OCI-LY1 (cell line): ENCODE measurements around the gene LIFR.

Experiments
- H2AFZ ChIP-seq: fragments of 200-600 bp; sonication (generic), shearing (Covaris generic); 2 replicates; pipeline ENCODE4 v1.6.0; 2014; ENCODE audit warnings: antibody characterized with exemption, mild to moderate bottlenecking, low read length
- H3F3A ChIP-seq: fragments of 200-600 bp; sonication (generic), shearing (Covaris generic); 2 replicates; pipeline ENCODE4 v1.6.0; 2014; ENCODE audit warnings: mild to moderate bottlenecking, antibody characterized with exemption, low read length, moderate library complexity; ENCODE audit not compliant: insufficient read depth
- H3K27ac ChIP-seq: fragments of 200-600 bp; sonication (generic); 2 replicates; pipeline ENCODE4 v1.5.1; 2014; ENCODE audit warnings: low read length, mixed run types, mild to moderate bottlenecking, low read depth; ENCODE audit not compliant: poor library complexity, severe bottlenecking
- H3K27me3 ChIP-seq: fragments of 200-600 bp; sonication (generic); 2 replicates; pipeline ENCODE4 v1.6.0; 2014; ENCODE audit warnings: antibody characterized with exemption, mild to moderate bottlenecking, low read length, moderate library complexity; ENCODE audit not compliant: insufficient read depth
- H3K36me3 ChIP-seq: fragments of 200-600 bp; sonication (generic); 2 replicates; pipeline ENCODE4 v1.6.1; 2014; ENCODE audit warnings: mild to moderate bottlenecking, antibody characterized with exemption, low read length, moderate library complexity, mixed read lengths; ENCODE audit not compliant: insufficient read depth
- H3K4me1 ChIP-seq: fragments of 200-600 bp; sonication (generic); 2 replicates; pipeline ENCODE4 v1.5.1; 2014; ENCODE audit warnings: mild to moderate bottlenecking, low read length, moderate library complexity; ENCODE audit not compliant: insufficient read depth, severe bottlenecking
- H3K4me2 ChIP-seq: fragments of 200-600 bp; sonication (generic), shearing (Covaris generic); 2 replicates; pipeline ENCODE4 v1.6.1; 2014; ENCODE audit warnings: low read length
- H3K4me3 ChIP-seq: fragments of 200-600 bp; sonication (generic); 2 replicates; pipeline ENCODE4 v1.5.1; 2014; ENCODE audit warnings: low read length, low read depth, mild to moderate bottlenecking, mixed read lengths; ENCODE audit not compliant: poor library complexity, severe bottlenecking
- H3K79me2 ChIP-seq: fragments of 200-600 bp; shearing (Covaris generic); 2 replicates; pipeline ENCODE4 v1.6.1; 2016; ENCODE audit warnings: mixed run types, low read length, mixed read lengths; ENCODE audit not compliant: insufficient read depth
- H3K9ac ChIP-seq: fragments of 200-600 bp; sonication (generic), shearing (Covaris generic); 2 replicates; pipeline ENCODE4 v1.6.1; 2014; ENCODE audit warnings: mild to moderate bottlenecking, low read length, mixed read lengths
- H3K9me2 ChIP-seq: fragments of 200-600 bp; sonication (generic), shearing (Covaris generic); 2 replicates; pipeline ENCODE4 v1.6.1; 2014; ENCODE audit warnings: low read depth, mild to moderate bottlenecking, low read length, mixed read lengths
- H3K9me3 ChIP-seq: fragments of 200-600 bp; shearing (Covaris generic); 2 replicates; pipeline ENCODE4 v1.6.1; 2014; ENCODE audit warnings: low read length, mixed read lengths
- H4K20me1 ChIP-seq: fragments of 200-600 bp; sonication (generic), shearing (Covaris generic); 2 replicates; pipeline ENCODE4 v1.6.0; 2016; ENCODE audit warnings: mild to moderate bottlenecking, low read length; ENCODE audit not compliant: insufficient read depth
- EZH2 ChIP-seq: fragments of 200-600 bp; sonication (generic), shearing (Covaris generic); IDR thresholded peaks from 2 replicates; pipeline ENCODE4 v1.8.0; 2017; ENCODE audit warnings: borderline replicate concordance, mixed run types, mild to moderate bottlenecking, antibody characterized with exemption, low read length, moderate library complexity, mixed read lengths
- TF ChIP-seq, protein P1 (sequence below): fragments of 200-600 bp; sonication (generic), shearing (Covaris generic); IDR thresholded peaks from 2 replicates; pipeline ENCODE4 v1.5.1; 2017; ENCODE audit warnings: mild to moderate bottlenecking, antibody characterized with exemption, low read length, moderate library complexity, mixed read lengths

LIFR gene

DNA sequence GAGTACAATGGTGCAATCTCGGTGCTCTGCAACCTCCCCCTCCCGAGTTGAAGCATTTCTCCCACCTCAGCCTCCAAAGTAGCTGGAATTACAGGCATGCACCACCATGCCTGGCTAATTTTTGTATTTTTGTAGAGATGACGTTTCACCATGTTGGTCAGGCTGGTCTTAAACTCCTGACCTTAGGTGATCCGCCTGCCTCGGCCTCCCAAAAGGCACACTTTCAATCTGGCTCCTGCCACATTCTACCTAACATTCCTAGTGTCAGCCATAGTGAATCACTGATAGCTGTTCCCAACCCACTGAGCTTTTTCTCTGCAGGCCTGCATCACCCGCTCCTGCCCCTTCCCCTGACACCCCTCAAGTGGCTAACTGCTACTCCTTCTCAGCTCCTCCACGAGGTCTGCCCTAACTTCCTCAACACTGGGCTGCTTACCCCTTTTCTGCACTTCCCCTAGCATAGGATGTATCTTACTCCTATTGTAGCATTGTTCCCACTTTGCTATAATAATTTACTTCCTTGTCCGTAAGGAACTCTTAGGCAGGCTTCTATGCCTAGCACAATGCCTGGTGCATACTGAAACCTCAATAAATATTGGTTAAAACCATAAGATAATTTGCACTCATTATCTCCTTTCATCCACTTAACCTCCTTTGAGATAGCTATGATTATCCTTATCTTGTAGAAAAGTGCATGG, 42.0 kb upstream of the LIFR start:
- Histone ChIP-seq H3K4me1 (no peaks in the 10 kb centered on the region), H4K20me1 (no peaks in the 10 kb centered on the region), H3K9me3 (no peaks in the 10 kb centered on the region), H3K36me3 (no peaks in the 10 kb centered on the region), H2AFZ (no peak overlapping the region), H3K9me2 (no peaks in the 10 kb centered on the region), H3K4me3 (no peak overlapping the region), H3K9ac (no peak overlapping the region), H3K4me2 (no peak overlapping the region), H3K79me2 (no peaks in the 10 kb centered on the region), H3F3A (no peaks in the 10 kb centered on the region), H3K27ac (no peak overlapping the region), H3K27me3 (no peaks in the 10 kb centered on the region)
- TF ChIP-seq EZH2 = no peak
- TF ChIP-seq, protein P1, sequence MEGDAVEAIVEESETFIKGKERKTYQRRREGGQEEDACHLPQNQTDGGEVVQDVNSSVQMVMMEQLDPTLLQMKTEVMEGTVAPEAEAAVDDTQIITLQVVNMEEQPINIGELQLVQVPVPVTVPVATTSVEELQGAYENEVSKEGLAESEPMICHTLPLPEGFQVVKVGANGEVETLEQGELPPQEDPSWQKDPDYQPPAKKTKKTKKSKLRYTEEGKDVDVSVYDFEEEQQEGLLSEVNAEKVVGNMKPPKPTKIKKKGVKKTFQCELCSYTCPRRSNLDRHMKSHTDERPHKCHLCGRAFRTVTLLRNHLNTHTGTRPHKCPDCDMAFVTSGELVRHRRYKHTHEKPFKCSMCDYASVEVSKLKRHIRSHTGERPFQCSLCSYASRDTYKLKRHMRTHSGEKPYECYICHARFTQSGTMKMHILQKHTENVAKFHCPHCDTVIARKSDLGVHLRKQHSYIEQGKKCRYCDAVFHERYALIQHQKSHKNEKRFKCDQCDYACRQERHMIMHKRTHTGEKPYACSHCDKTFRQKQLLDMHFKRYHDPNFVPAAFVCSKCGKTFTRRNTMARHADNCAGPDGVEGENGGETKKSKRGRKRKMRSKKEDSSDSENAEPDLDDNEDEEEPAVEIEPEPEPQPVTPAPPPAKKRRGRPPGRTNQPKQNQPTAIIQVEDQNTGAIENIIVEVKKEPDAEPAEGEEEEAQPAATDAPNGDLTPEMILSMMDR = no peak

DNA sequence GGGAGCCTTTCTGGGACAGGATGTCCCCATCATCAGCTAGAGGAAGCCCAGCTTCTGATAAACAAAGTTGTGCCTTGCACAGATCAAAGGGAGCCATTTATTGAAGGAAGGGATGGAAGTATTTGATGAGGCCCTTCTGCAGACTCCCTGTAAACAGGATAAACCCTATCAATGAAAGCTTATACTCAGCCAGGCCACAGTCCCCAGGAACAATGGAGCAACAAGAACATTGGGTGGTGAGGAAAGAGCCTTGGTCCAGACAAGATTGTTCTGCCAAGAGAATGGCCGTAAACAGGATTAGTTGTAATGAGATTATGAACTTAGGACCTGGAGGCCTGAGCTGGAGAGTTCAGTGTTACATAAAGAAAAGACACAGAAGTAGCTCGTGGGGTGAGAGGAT, 40.5 kb upstream of the LIFR start:
- TF ChIP-seq EZH2 = no peak
- TF ChIP-seq, protein P1 = no peak
- H3K4me2 ChIP-seq = no peak overlapping the region
- H3K79me2 ChIP-seq = no peaks in the 10 kb centered on the region
- no peaks in the 10 kb centered on the region for H4K20me1 ChIP-seq
- no peak overlapping the region for H2AFZ ChIP-seq
- H3F3A ChIP-seq = no peaks in the 10 kb centered on the region
- no peaks in the 10 kb centered on the region for H3K9me2 ChIP-seq
- H3K36me3 ChIP-seq = no peaks in the 10 kb centered on the region
- no peak overlapping the region for H3K4me3 ChIP-seq
- H3K27ac ChIP-seq = no peak overlapping the region
- H3K9me3 ChIP-seq = no peaks in the 10 kb centered on the region
- no peak overlapping the region for H3K9ac ChIP-seq
- no peaks in the 10 kb centered on the region for H3K27me3 ChIP-seq
- H3K4me1 ChIP-seq = no peaks in the 10 kb centered on the region

DNA sequence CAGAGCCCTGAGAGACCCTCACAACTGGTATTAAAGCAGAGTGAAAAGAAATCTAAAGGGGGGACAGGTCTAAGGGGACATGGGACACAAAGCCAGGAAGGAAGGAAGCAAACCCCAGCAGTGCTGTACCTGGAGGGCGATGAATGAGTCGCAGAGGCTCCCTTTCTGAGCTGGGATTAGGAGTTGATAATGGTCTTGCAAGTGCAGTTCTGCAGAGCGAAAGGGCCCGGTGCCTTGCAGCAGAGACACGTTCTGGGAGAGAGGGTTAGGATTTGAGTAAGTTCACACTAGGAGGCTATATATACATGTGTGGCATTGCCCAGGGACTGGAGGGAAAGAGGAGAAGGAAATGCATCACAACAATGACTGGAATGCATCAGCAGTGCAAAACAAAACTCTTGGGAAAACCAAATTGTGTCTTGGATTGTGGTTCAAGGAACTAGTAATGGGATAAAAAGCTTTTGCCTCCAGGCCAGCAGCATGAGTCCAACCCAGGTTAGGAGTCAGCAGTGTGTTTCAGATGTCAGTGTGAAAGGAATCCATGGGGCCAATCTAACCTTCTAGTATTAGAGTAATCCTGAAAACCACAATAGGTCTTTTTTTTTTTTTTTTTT, 38.8 kb upstream of the LIFR start:
- Histone ChIP-seq H3K27me3 (no peaks in the 10 kb centered on the region), H3K9me3 (no peaks in the 10 kb centered on the region), H2AFZ (no peak overlapping the region), H3K4me3 (no peak overlapping the region), H3K4me1 (no peaks in the 10 kb centered on the region), H3K4me2 (no peak overlapping the region), H4K20me1 (no peaks in the 10 kb centered on the region), H3K36me3 (no peaks in the 10 kb centered on the region), H3K9me2 (no peaks in the 10 kb centered on the region), H3K27ac (no peak overlapping the region), H3K79me2 (no peaks in the 10 kb centered on the region), H3K9ac (no peak overlapping the region), H3F3A (no peaks in the 10 kb centered on the region)
- no peak for TF ChIP-seq EZH2
- TF ChIP-seq, protein P1 = no peak
